ENCODE data around the gene DDX41.

The DDX41 gene

GRCh38 chr5:177554474-177555111 is 37.8 kb upstream of the DDX41 start, which contains the start of gene FAM193B:
Gene FAM193B (minus strand): TSS chr5:177554563. CDS start chr5:177554458, 105 bp downstream.
- Histone ChIP-seq H3K9ac (ENCODE audit: insufficient read length, low read depth) (peak within 1 kb of the TSS; percentile 96), H3K4me1 (ENCODE audit: insufficient read depth, insufficient read length) (peaks cover 11% of the 10 kb centered on the region), H3K9me3 (ENCODE audit: insufficient read depth, low read length) (no peaks in the 10 kb centered on the region), H3K4me3 (ENCODE audit: insufficient read length, low read depth) (peak within 1 kb of the TSS; percentile 91), H3K36me3 (ENCODE audit: insufficient read depth, insufficient read length, low read length) (peaks cover 37% of the 10 kb centered on the region), H3K27me3 (ENCODE audit: insufficient read depth, insufficient read length) (no peaks in the 10 kb centered on the region)
- peak; percentile 91 for DNase-seq (ENCODE audit: low read depth, low spot score)
- TF ChIP-seq ZNF274 (IDR thresholded peaks at IDR 0.05; ENCODE audit: low read depth, low read length) (no peak), YY1 (IDR thresholded peaks at IDR 0.05; ENCODE audit: insufficient read depth, insufficient read length) (peak; percentile 97), SUZ12 (IDR thresholded peaks at IDR 0.05; ENCODE audit: extremely low read depth, insufficient read depth, insufficient read length) (no peak)

- no peak for TF ChIP-seq ZNF274 (IDR thresholded peaks at IDR 0.05; ENCODE audit: low read depth, low read length)
- no peak for TF ChIP-seq SUZ12 (IDR thresholded peaks at IDR 0.05; ENCODE audit: extremely low read depth, insufficient read depth, insufficient read length)
- TF ChIP-seq YY1 (IDR thresholded peaks at IDR 0.05; ENCODE audit: insufficient read depth, insufficient read length): no peak
- no peak for DNase-seq (ENCODE audit: low read depth, low spot score)
- no peaks in the 10 kb centered on the region for H3K27me3 ChIP-seq (ENCODE audit: insufficient read depth, insufficient read length)
These were observed 37.1 kb upstream of the DDX41 start for GRCh38 chr5:177553671-177554429.

GRCh38 chr5:177552839-177553455 is 36.2 kb upstream of the DDX41 start:
- peaks cover 11% of the 10 kb centered on the region for H3K4me1 ChIP-seq (ENCODE audit: insufficient read depth, insufficient read length)
- no peak for TF ChIP-seq SUZ12 (IDR thresholded peaks at IDR 0.05; ENCODE audit: extremely low read depth, insufficient read depth, insufficient read length)
- TF ChIP-seq YY1 (IDR thresholded peaks at IDR 0.05; ENCODE audit: insufficient read depth, insufficient read length): no peak
- TF ChIP-seq ZNF274 (IDR thresholded peaks at IDR 0.05; ENCODE audit: low read depth, low read length): no peak

More at GRCh38 chr5:177553671-177554429, 37.1 kb upstream of the DDX41 start:
- Histone ChIP-seq H3K9me3 (ENCODE audit: insufficient read depth, low read length) (no peaks in the 10 kb centered on the region), H3K4me1 (ENCODE audit: insufficient read depth, insufficient read length) (peaks cover 11% of the 10 kb centered on the region), H3K4me3 (ENCODE audit: insufficient read length, low read depth) (peak overlapping the region; percentile 91), H3K9ac (ENCODE audit: insufficient read length, low read depth) (peak overlapping the region; percentile 96), H3K36me3 (ENCODE audit: insufficient read depth, insufficient read length, low read length) (peaks cover 40% of the 10 kb centered on the region)

GRCh38 chr5:177550122-177550521 is 33.4 kb upstream of the DDX41 start:
- Histone ChIP-seq H3K9ac (ENCODE audit: insufficient read length, low read depth) (no peak overlapping the region), H3K27me3 (ENCODE audit: insufficient read depth, insufficient read length) (no peaks in the 10 kb centered on the region), H3K4me1 (ENCODE audit: insufficient read depth, insufficient read length) (peaks cover 18% of the 10 kb centered on the region), H3K4me3 (ENCODE audit: insufficient read length, low read depth) (no peak overlapping the region), H3K36me3 (ENCODE audit: insufficient read depth, insufficient read length, low read length) (peaks cover 49% of the 10 kb centered on the region), H3K9me3 (ENCODE audit: insufficient read depth, low read length) (no peaks in the 10 kb centered on the region)
- no peak for DNase-seq (ENCODE audit: low read depth, low spot score)
- no peak for TF ChIP-seq ZNF274 (IDR thresholded peaks at IDR 0.05; ENCODE audit: low read depth, low read length)
- TF ChIP-seq YY1 (IDR thresholded peaks at IDR 0.05; ENCODE audit: insufficient read depth, insufficient read length): no peak
- TF ChIP-seq SUZ12 (IDR thresholded peaks at IDR 0.05; ENCODE audit: extremely low read depth, insufficient read depth, insufficient read length): no peak

More at GRCh38 chr5:177552839-177553455, 36.2 kb upstream of the DDX41 start:
- Histone ChIP-seq H3K9me3 (ENCODE audit: insufficient read depth, low read length) (no peaks in the 10 kb centered on the region), H3K36me3 (ENCODE audit: insufficient read depth, insufficient read length, low read length) (peaks cover 45% of the 10 kb centered on the region), H3K9ac (ENCODE audit: insufficient read length, low read depth) (peak overlapping the region; percentile 96), H3K27me3 (ENCODE audit: insufficient read depth, insufficient read length) (no peaks in the 10 kb centered on the region), H3K4me3 (ENCODE audit: insufficient read length, low read depth) (peak overlapping the region; percentile 91)
- DNase-seq (ENCODE audit: low read depth, low spot score): no peak

- no peak for DNase-seq (ENCODE audit: low read depth, low spot score)
- Histone ChIP-seq H3K4me3 (ENCODE audit: insufficient read length, low read depth) (no peak overlapping the region), H3K9ac (ENCODE audit: insufficient read length, low read depth) (no peak overlapping the region), H3K36me3 (ENCODE audit: insufficient read depth, insufficient read length, low read length) (peaks cover 49% of the 10 kb centered on the region), H3K9me3 (ENCODE audit: insufficient read depth, low read length) (no peaks in the 10 kb centered on the region), H3K4me1 (ENCODE audit: insufficient read depth, insufficient read length) (peaks cover 14% of the 10 kb centered on the region), H3K27me3 (ENCODE audit: insufficient read depth, insufficient read length) (no peaks in the 10 kb centered on the region)
- TF ChIP-seq ZNF274 (IDR thresholded peaks at IDR 0.05; ENCODE audit: low read depth, low read length): no peak
- TF ChIP-seq SUZ12 (IDR thresholded peaks at IDR 0.05; ENCODE audit: extremely low read depth, insufficient read depth, insufficient read length): no peak
- no peak for TF ChIP-seq YY1 (IDR thresholded peaks at IDR 0.05; ENCODE audit: insufficient read depth, insufficient read length)
These were observed 31.7 kb upstream of the DDX41 start for GRCh38 chr5:177548495-177548894.

GRCh38 chr5:177547736-177548135 is 31.0 kb upstream of the DDX41 start:
- Histone ChIP-seq H3K27me3 (ENCODE audit: insufficient read depth, insufficient read length) (no peaks in the 10 kb centered on the region), H3K36me3 (ENCODE audit: insufficient read depth, insufficient read length, low read length) (peaks cover 51% of the 10 kb centered on the region), H3K4me3 (ENCODE audit: insufficient read length, low read depth) (no peak overlapping the region), H3K9me3 (ENCODE audit: insufficient read depth, low read length) (no peaks in the 10 kb centered on the region), H3K9ac (ENCODE audit: insufficient read length, low read depth) (peak overlapping the region; percentile 12), H3K4me1 (ENCODE audit: insufficient read depth, insufficient read length) (peaks cover 8% of the 10 kb centered on the region)
- no peak for DNase-seq (ENCODE audit: low read depth, low spot score)
- TF ChIP-seq SUZ12 (IDR thresholded peaks at IDR 0.05; ENCODE audit: extremely low read depth, insufficient read depth, insufficient read length): no peak

- TF ChIP-seq ZNF274 (IDR thresholded peaks at IDR 0.05; ENCODE audit: low read depth, low read length): no peak
- TF ChIP-seq SUZ12 (IDR thresholded peaks at IDR 0.05; ENCODE audit: extremely low read depth, insufficient read depth, insufficient read length): no peak
- TF ChIP-seq YY1 (IDR thresholded peaks at IDR 0.05; ENCODE audit: insufficient read depth, insufficient read length): no peak
- no peaks in the 10 kb centered on the region for H3K27me3 ChIP-seq (ENCODE audit: insufficient read depth, insufficient read length)
- H3K9ac ChIP-seq (ENCODE audit: insufficient read length, low read depth): peak overlapping the region; percentile 6
- peak; percentile 52 for DNase-seq (ENCODE audit: low read depth, low spot score)
- H3K9me3 ChIP-seq (ENCODE audit: insufficient read depth, low read length): no peaks in the 10 kb centered on the region
- peaks cover 6% of the 10 kb centered on the region for H3K4me1 ChIP-seq (ENCODE audit: insufficient read depth, insufficient read length)
- H3K36me3 ChIP-seq (ENCODE audit: insufficient read depth, insufficient read length, low read length): peaks cover 46% of the 10 kb centered on the region
- no peak overlapping the region for H3K4me3 ChIP-seq (ENCODE audit: insufficient read length, low read depth)
These were observed 29.5 kb upstream of the DDX41 start for GRCh38 chr5:177546258-177546741.

Data from NT2/D1 (cell line).